K562 (cell line): ENCODE data around the gene PPARD. TPM values are rescaled to one million over a fixed set of nuclear protein-coding genes. Genes with fewer than 3 reads are reported as not detected.

Experiments used
- ARNT ChIP-seq, 2 experiments: fragments of 450-650 bp; IDR thresholded peaks; 2 replicates each; pipeline ENCODE4 v1.6.1; 2016; ENCODE audit warnings: mild to moderate bottlenecking in 1 of 2
- BMI1 ChIP-seq: fragments of 150-350 bp; IDR thresholded peaks from 2 replicates; pipeline ENCODE4 v1.6.1; 2014; ENCODE audit warnings: low read length
- CAMTA2 ChIP-seq: fragments of 250-450 bp; sonication (Bioruptor Pico); conservative IDR thresholded peaks from 2 replicates; pipeline ENCODE4 v1.5.1; 2022
- GABPB1 ChIP-seq: sonication (generic); formaldehyde crosslinking; IDR thresholded peaks from 2 replicates; pipeline ENCODE4 v1.8.0; 2022; ENCODE audit warnings: mild to moderate bottlenecking, missing genetic modification reagents
- PCBP1 ChIP-seq: fragments of 200-400 bp; formaldehyde crosslinking; IDR thresholded peaks from 2 replicates; pipeline ENCODE4 v1.6.1; 2018; ENCODE audit warnings: mild to moderate bottlenecking, low read depth, low read length; ENCODE audit not compliant: poor library complexity, severe bottlenecking
- POLR2G ChIP-seq: fragments of 200-400 bp; formaldehyde crosslinking; IDR thresholded peaks from 2 replicates; pipeline ENCODE4 v1.6.1; 2017; ENCODE audit warnings: low read depth, mild to moderate bottlenecking, antibody characterized with exemption, low read length, moderate library complexity
- RAD51 ChIP-seq: fragments of 450-650 bp; IDR thresholded peaks from 2 replicates; pipeline ENCODE4 v1.7.1; 2016; ENCODE audit warnings: low read depth, mild to moderate bottlenecking, borderline replicate concordance
- TBL1XR1 ChIP-seq, 2 experiments: IDR thresholded peaks; 2 replicates each; pipeline ENCODE4 v1.6.1; 2012; ENCODE audit warnings: improper control_type of control experiment in 2 of 2, low read length in 2 of 2, mild to moderate bottlenecking in 1 of 2
- TOE1 ChIP-seq, 2 experiments: fragments of 450-650 bp in 1 of 2; sonication (generic) in 1 of 2; formaldehyde crosslinking in 1 of 2; IDR thresholded peaks; 2 replicates each; pipeline versions ENCODE4 v1.7.1 to v1.8.0; 2016 to 2022; ENCODE audit warnings: borderline replicate concordance in 2 of 2, mild to moderate bottlenecking in 2 of 2, antibody characterized with exemption in 1 of 2, inconsistent platforms in 1 of 2, low read depth in 1 of 2, missing genetic modification reagents in 1 of 2, moderate library complexity in 1 of 2
- U2AF1 ChIP-seq: fragments of 200-400 bp; formaldehyde crosslinking; optimal IDR thresholded peaks from 2 replicates; pipeline ENCODE3; 2017; ENCODE audit warnings: mild to moderate bottlenecking, low read depth, low read length, moderate library complexity
- ZNF232 ChIP-seq: sonication (generic); formaldehyde crosslinking; IDR thresholded peaks from 2 replicates; pipeline ENCODE4 v1.8.0; 2022; ENCODE audit warnings: mild to moderate bottlenecking, missing genetic modification reagents
- ZNF407 ChIP-seq: fragments of 450-650 bp; IDR thresholded peaks from 2 replicates; pipeline ENCODE4 v1.6.1; 2016; ENCODE audit warnings: low read depth
- polyA plus RNA-seq, 8 experiments: library from polyadenylated mRNA; depleted of rRNA in 4 of 8; stranded (reverse) in 5 of 8; unstranded in 3 of 8; fragments of >200 nt; fragmentation: Nextera tagmentation in 2 of 8; fragmentation: Illumina TruSeq in 1 of 8; extraction: Ambion mirVana in 2 of 8; extraction: Trizol in 1 of 8; gene quantifications; 2 replicates each; pipeline versions ENCODE4 v1.2.1 to v1.2.3, GENCODE V29; 2011 to 2014; ENCODE audit warnings: inconsistent platforms in 1 of 8, missing spikeins in 1 of 8
- total RNA-seq, 7 experiments: library from RNA; depleted of rRNA in 6 of 7; stranded (reverse); fragments of >200 nt in 6 of 7; fragmentation: Illumina TruSeq in 2 of 7; extraction: Trizol in 2 of 7; gene quantifications; 2 replicates each; pipeline versions ENCODE4 v1.2.1 to v1.2.3, GENCODE V29; 2011 to 2021; ENCODE audit warnings: low replicate concordance in 1 of 7
- TF ChIP-seq, protein P1 (sequence below): fragments of 250-450 bp; sonication (Bioruptor Pico); IDR thresholded peaks from 2 replicates; pipeline ENCODE4 v1.8.0; 2022; ENCODE audit warnings: moderate library complexity, mild to moderate bottlenecking, inconsistent platforms

Gene PPARD
- total and polyA plus RNA-seq, 9 of the 15 experiments (the other 6 are each of a cell fraction or from before 2014, with no cell fraction given) = 0.14 to 13.2 (median 3.8) TPM

DNA sequence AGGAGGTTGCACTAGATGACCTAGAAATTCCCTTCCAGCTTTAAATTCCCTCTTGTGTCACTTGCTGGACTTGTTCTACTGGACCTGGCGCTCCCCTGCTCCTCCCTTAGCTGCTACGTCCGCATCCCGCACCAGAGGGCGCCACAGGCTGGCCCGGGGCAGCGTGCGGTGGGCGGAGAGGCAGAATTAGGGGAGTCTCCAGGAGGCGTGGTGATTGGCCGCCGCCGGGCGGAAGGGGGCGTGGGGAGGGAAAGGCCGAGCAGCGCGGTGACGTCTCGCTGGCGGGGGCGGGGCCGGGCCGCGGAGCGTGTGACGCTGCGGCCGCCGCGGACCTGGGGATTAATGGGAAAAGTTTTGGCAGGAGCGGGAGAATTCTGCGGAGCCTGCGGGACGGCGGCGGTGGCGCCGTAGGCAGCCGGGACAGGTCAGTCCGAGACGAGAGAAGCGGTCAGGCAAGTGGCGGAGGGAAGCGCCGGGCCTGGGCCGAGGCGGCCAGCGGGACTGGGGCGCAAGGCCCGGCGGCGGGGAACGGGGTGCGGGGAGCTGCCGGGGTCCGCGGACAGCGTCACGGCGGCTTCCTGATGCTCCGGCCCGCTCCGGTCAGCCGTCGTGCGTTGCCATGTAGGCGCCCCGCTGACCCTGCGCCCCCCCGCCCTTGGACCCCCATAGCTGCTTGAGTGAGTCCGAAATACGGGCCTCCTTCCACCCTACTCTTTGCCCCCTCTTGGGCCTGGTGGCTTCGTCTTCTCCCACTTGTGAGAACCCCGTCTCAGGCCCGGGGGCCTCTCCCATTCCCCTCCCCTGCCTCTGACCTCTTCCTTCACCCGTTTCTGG, at the start of gene PPARD (continued):
- TF ChIP-seq, protein P1, sequence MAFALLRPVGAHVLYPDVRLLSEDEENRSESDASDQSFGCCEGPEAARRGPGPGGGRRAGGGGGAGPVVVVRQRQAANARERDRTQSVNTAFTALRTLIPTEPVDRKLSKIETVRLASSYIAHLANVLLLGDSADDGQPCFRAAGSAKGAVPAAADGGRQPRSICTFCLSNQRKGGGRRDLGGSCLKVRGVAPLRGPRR (CRISPR knock-in tag) = no peak
- TF ChIP-seq TBL1XR1 (IDR thresholded peaks at IDR 0.05; ENCODE audit: low read length in 2 of 2) (peak; percentile 30 to 63; a peak in 2 of 4 replicates), CAMTA2 (CRISPR knock-in tag) (no peak), ZNF232 (CRISPR knock-in tag) (no peak), TOE1 (IDR thresholded peaks at IDR 0.05; ENCODE audit: borderline replicate concordance) (no peak), TOE1 (CRISPR knock-in tag; IDR thresholded peaks at IDR 0.05; ENCODE audit: borderline replicate concordance, low read depth) (no peak; the same call in 1 of the 2 replicates), RAD51 (no peak), ZNF407 (no peak), U2AF1 (no peak), BMI1 (0 out of 2 replicates have a peak, but pooled peaks have one; percentile 18), ARNT (IDR thresholded peaks at IDR 0.05) (no peak), POLR2G (peak; percentile 80), GABPB1 (peak; percentile 85), PCBP1 (peak; percentile 66)
